HepG2 (cell line): ENCODE measurements around the gene IER5L. TPM values are rescaled to one million over a fixed set of nuclear protein-coding genes. Genes with fewer than 3 reads are reported as not detected.

Experiments used
- ADNP ChIP-seq: sonication (generic); formaldehyde crosslinking; IDR thresholded peaks from 2 replicates; pipeline ENCODE4 v1.4.0; 2020; ENCODE audit warnings: missing genetic modification reagents
- CEBPB ChIP-seq: IDR thresholded peaks from 2 replicates; pipeline ENCODE4 v1.6.1; 2011; ENCODE audit warnings: low read depth, low read length, improper control_type of control experiment, borderline replicate concordance
- ERF ChIP-seq: IDR thresholded peaks from 2 replicates; pipeline ENCODE4 v1.6.1; 2018; ENCODE audit warnings: missing biosample characterization, missing genetic modification reagents
- HOXA9 ChIP-seq: sonication (generic); formaldehyde crosslinking; IDR thresholded peaks from 2 replicates; pipeline ENCODE4 v1.8.1; 2022; ENCODE audit warnings: missing genetic modification reagents, mild to moderate bottlenecking, moderate library complexity, borderline replicate concordance
- KLF9 ChIP-seq: IDR thresholded peaks from 2 replicates; pipeline ENCODE4 v1.6.1; 2016; ENCODE audit warnings: low read depth
- MEIS1 ChIP-seq: sonication (generic); formaldehyde crosslinking; IDR thresholded peaks from 2 replicates; pipeline ENCODE4 v1.9.0; 2021; ENCODE audit warnings: mild to moderate bottlenecking, missing genetic modification reagents, moderate library complexity, borderline replicate concordance
- MLX ChIP-seq: IDR thresholded peaks from 2 replicates; pipeline ENCODE4 v1.6.1; 2016
- MYC ChIP-seq: sonication (generic); formaldehyde crosslinking; IDR thresholded peaks from 2 replicates; pipeline ENCODE4 v1.9.0; 2021; ENCODE audit warnings: missing genetic modification reagents, borderline replicate concordance
- PHF8 ChIP-seq: sonication (generic); formaldehyde crosslinking; IDR thresholded peaks from 2 replicates; pipeline ENCODE4 v1.5.0; 2020; ENCODE audit warnings: missing genetic modification reagents
- POGZ ChIP-seq: sonication (generic); formaldehyde crosslinking; IDR thresholded peaks from 2 replicates; pipeline ENCODE4 v1.4.0; 2020; ENCODE audit warnings: mild to moderate bottlenecking, missing genetic modification reagents
- RNF219 ChIP-seq: sonication (generic); formaldehyde crosslinking; IDR thresholded peaks from 2 replicates; pipeline ENCODE4 v1.5.0; 2020; ENCODE audit warnings: mild to moderate bottlenecking, missing genetic modification reagents
- SIX4 ChIP-seq: sonication (generic); formaldehyde crosslinking; IDR thresholded peaks from 2 replicates; pipeline ENCODE4 v1.4.0; 2020; ENCODE audit warnings: missing genetic modification reagents
- SMAD3 ChIP-seq: sonication (generic); formaldehyde crosslinking; IDR thresholded peaks from 2 replicates; pipeline ENCODE4 v1.4.0; 2020; ENCODE audit warnings: missing genetic modification reagents
- THAP11 ChIP-seq: IDR thresholded peaks from 2 replicates; pipeline ENCODE4 v1.6.1; 2016; ENCODE audit warnings: missing biosample characterization, missing genetic modification reagents
- TIGD3 ChIP-seq: sonication (generic); formaldehyde crosslinking; IDR thresholded peaks from 2 replicates; pipeline ENCODE4 v1.5.1; 2020; ENCODE audit warnings: mild to moderate bottlenecking, missing genetic modification reagents, borderline replicate concordance
- U2AF2 ChIP-seq: fragments of 200-400 bp; formaldehyde crosslinking; IDR thresholded peaks from 2 replicates; pipeline ENCODE4 v1.6.1; 2017; ENCODE audit warnings: low read depth, mild to moderate bottlenecking, low read length
- ZBTB26 ChIP-seq: IDR thresholded peaks from 2 replicates; pipeline ENCODE4 v1.6.1; 2016; ENCODE audit warnings: missing compliant biosample characterization, missing genetic modification reagents, borderline replicate concordance
- ZFX ChIP-seq: sonication (generic); formaldehyde crosslinking; IDR thresholded peaks from 2 replicates; pipeline ENCODE4 v1.4.0; 2020; ENCODE audit warnings: mild to moderate bottlenecking, low read depth, missing genetic modification reagents, moderate library complexity
- ZFYVE20 ChIP-seq: sonication (generic); formaldehyde crosslinking; IDR thresholded peaks from 2 replicates; pipeline ENCODE4 v1.8.0; 2023; ENCODE audit warnings: low read depth, mild to moderate bottlenecking, moderate library complexity, missing genetic modification reagents, borderline replicate concordance
- ZIK1 ChIP-seq: sonication (generic); formaldehyde crosslinking; IDR thresholded peaks from 2 replicates; pipeline ENCODE4 v1.5.0; 2020; ENCODE audit warnings: mild to moderate bottlenecking, low read depth, missing genetic modification reagents, borderline replicate concordance
- ZNF205 ChIP-seq: IDR thresholded peaks from 2 replicates; pipeline ENCODE4 v1.6.1; 2018; ENCODE audit warnings: missing biosample characterization, missing genetic modification reagents
- ZSCAN22 ChIP-seq: sonication (generic); formaldehyde crosslinking; IDR thresholded peaks from 2 replicates; pipeline ENCODE4 v1.4.0; 2020; ENCODE audit warnings: mild to moderate bottlenecking, missing genetic modification reagents
- ZXDC ChIP-seq: sonication (generic); formaldehyde crosslinking; IDR thresholded peaks from 2 replicates; pipeline ENCODE4 v1.5.0; 2020; ENCODE audit warnings: mild to moderate bottlenecking, missing genetic modification reagents
- polyA plus RNA-seq, 8 experiments: library from polyadenylated mRNA; depleted of rRNA in 3 of 8; stranded (reverse) in 7 of 8; unstranded in 1 of 8; fragments of >200 nt; fragmentation: Illumina TruSeq in 4 of 8; extraction: Trizol in 4 of 8; gene quantifications; 2 replicates each; pipeline versions ENCODE4 v1.2.1 to v1.2.3, GENCODE V29; 2011 to 2016; ENCODE audit warnings: low read depth in 4 of 8, missing spikeins in 1 of 8, mixed read lengths in 1 of 8; ENCODE audit not compliant: insufficient read depth in 1 of 8
- total RNA-seq, 5 experiments: library from RNA; depleted of rRNA; stranded (reverse); fragments of >200 nt; fragmentation: Illumina TruSeq; extraction: Trizol; gene quantifications; 2 replicates each; pipeline ENCODE4 v1.2.3, GENCODE V29; 2016; ENCODE audit warnings: low read depth in 1 of 5

The IER5L gene
- total and polyA plus RNA-seq, 2 of the 13 experiments (the other 11 are each of a cell fraction or from before 2014, with no cell fraction given), result 1.8 to 3.3 TPM

- no peak for TF ChIP-seq ZBTB26 (CRISPR knock-in tag)
- no peak for TF ChIP-seq SMAD3 (CRISPR knock-in tag)
- no peak for TF ChIP-seq KLF9 (CRISPR knock-in tag)
- TF ChIP-seq U2AF2, result no peak
- no peak for TF ChIP-seq ZNF205 (CRISPR knock-in tag)
- no peak for TF ChIP-seq ZFYVE20
- TF ChIP-seq ZIK1 (CRISPR knock-in tag), result 0 out of 2 replicates have a peak, but pooled peaks have one; percentile 37
- no peak for TF ChIP-seq ZFX (CRISPR knock-in tag)
- no peak for TF ChIP-seq RNF219 (CRISPR knock-in tag)
- no peak for TF ChIP-seq MLX (CRISPR knock-in tag)
- TF ChIP-seq ERF (CRISPR knock-in tag), result peak; percentile 25; the same call in 1 of the 2 replicates
- TF ChIP-seq ZSCAN22 (CRISPR knock-in tag), result no peak
- TF ChIP-seq MEIS1 (CRISPR knock-in tag), result no peak
- TF ChIP-seq CEBPB, result no peak
- no peak for TF ChIP-seq POGZ
- TF ChIP-seq HOXA9 (CRISPR knock-in tag), result no peak
- TF ChIP-seq TIGD3 (CRISPR knock-in tag), result no peak
- TF ChIP-seq MYC, result peak; percentile 66
- TF ChIP-seq SIX4 (CRISPR knock-in tag), result no peak
- no peak for TF ChIP-seq ZXDC
- no peak for TF ChIP-seq ADNP (CRISPR knock-in tag)
- peak; percentile 97 for TF ChIP-seq THAP11 (CRISPR knock-in tag)
- no peak for TF ChIP-seq PHF8
Measured at GRCh38 chr9:129175825-129176633, 2.0 kb downstream of the IER5L start (continued).
